ENCODE measurements around the gene DISC1.

- TF ChIP-seq POLR2AphosphoS5 (IDR thresholded peaks at IDR 0.05; ENCODE audit: insufficient read depth, low read depth, low read length) (no peak), POLR2A (IDR thresholded peaks at IDR 0.05; ENCODE audit: low read depth, low read length) (no peak), JUN (IDR thresholded peaks at IDR 0.05; ENCODE audit: borderline replicate concordance, insufficient read depth, insufficient read length, low read depth) (no peak), EZH2 (IDR thresholded peaks at IDR 0.05; ENCODE audit: borderline replicate concordance, low read depth, low read length, severe bottlenecking) (no peak), CTCF (IDR thresholded peaks at IDR 0.05; ENCODE audit: extremely low read depth in 1 of 2, insufficient read depth in 1 of 2, low read depth in 1 of 2, low read length in 2 of 2) (no peak)
These were observed 273.3 kb downstream of the DISC1 start for GRCh38 chr1:231899713-231900435.
